Heart left ventricle (tissue), 16 donors: Measurements from ENCODE around the gene TCEANC. TPM values are rescaled to one million over a fixed set of nuclear protein-coding genes. Genes with fewer than 3 reads are reported as not detected.
A peak's percentile ranks its signal among the peaks of the same experiment; 100 is the strongest.

Experiments used
- ATAC-seq, 4 donors: fragments of 200-7000 bp; cut with Tn5 transposase; one replicate each; pipeline ENCODE4 v1.9.1; 2020 to 2022; ENCODE audit warnings: moderate library complexity in 4 of 4, mild to moderate bottlenecking in 3 of 4, moderate number of reproducible peaks in 1 of 4
- DNase-seq, 5 donors: peaks; one replicate each; pipeline ENCODE4 v3.0.0-alpha.2; 2020
- H3K27ac ChIP-seq, 12 donors: fragments of 200-600 bp; sonication (generic) in 4 of 12; one replicate each; pipeline versions ENCODE4 v1.5.0 to v1.8.0; 2016 to 2022; ENCODE audit warnings: mild to moderate bottlenecking in 2 of 12
- H3K27me3 ChIP-seq, 9 donors: fragments of 200-600 bp; sonication (generic) in 2 of 9; one replicate each; pipeline versions ENCODE4 v1.5.1 to v1.8.0; 2016 to 2022; ENCODE audit warnings: mild to moderate bottlenecking in 3 of 9
- H3K36me3 ChIP-seq, 9 donors: fragments of 200-600 bp; sonication (generic) in 2 of 9; one replicate each; pipeline versions ENCODE4 v1.5.0 to v1.8.0; 2018 to 2022; ENCODE audit warnings: mild to moderate bottlenecking in 2 of 9
- H3K4me1 ChIP-seq, 12 donors: fragments of 200-600 bp; sonication (generic) in 4 of 12; one replicate each; pipeline versions ENCODE4 v1.5.0 to v1.8.0; 2016 to 2022; ENCODE audit warnings: mild to moderate bottlenecking in 3 of 12
- H3K4me3 ChIP-seq, 12 donors: fragments of 200-600 bp; sonication (generic) in 4 of 12; one replicate each; pipeline versions ENCODE4 v1.5.0 to v1.8.0; 2017 to 2022; ENCODE audit warnings: mild to moderate bottlenecking in 9 of 12, moderate library complexity in 4 of 12
- H3K9me3 ChIP-seq, 12 donors: fragments of 200-600 bp; sonication (generic) in 4 of 12; one replicate each; pipeline versions ENCODE4 v1.5.0 to v1.8.0; 2016 to 2022; ENCODE audit warnings: mild to moderate bottlenecking in 1 of 12
- POLR2A ChIP-seq, 2 donors: fragments of 450-650 bp; IDR thresholded peaks; one replicate each; pipeline ENCODE4 v1.6.1; 2017; ENCODE audit warnings: antibody characterized with exemption in 2 of 2, mild to moderate bottlenecking in 2 of 2, moderate library complexity in 2 of 2
- WGBS, 4 donors: extraction: QIAGEN DNeasy Blood & Tissue Kit in 2 of 4; methylation state at CpG; one replicate each; pipeline versions ENCODE4 v1.1.5 to v1.1.7; 2013 to 2018; 5-methylcytosine and 5-hydroxymethylcytosine counted together
- intact Hi-C, 10 donors: fragments of 100-400 bp; cut with DNase I; formaldehyde crosslinking; loops; one replicate each; pipeline versions ENCODE4 v1.11.1 to v1.14.2; 2022
- polyA plus RNA-seq, 2 donors: library from polyadenylated mRNA; stranded (reverse); fragments of 200-250 nt; gene quantifications; one replicate each; pipeline ENCODE4 v1.2.3, GENCODE V29; 2013
- total RNA-seq, 9 donors: library from RNA; depleted of rRNA in 2 of 9; stranded (reverse); fragments of >200 nt in 2 of 9; fragmentation: NEBNext Ultra II Directional in 3 of 9; extraction: Animal tissue kit (Norgen Biotek cat#: 25700) in 3 of 9; gene quantifications; one replicate each; pipeline versions ENCODE4 v1.1.0 to v1.2.4, GENCODE V29; 2016 to 2023
- TF ChIP-seq, protein P1 (sequence below), 12 donors: fragments of 200-600 bp; sonication (generic) in 4 of 12; IDR thresholded peaks; one replicate each; pipeline versions ENCODE4 v1.5.0 to v1.8.0; 2018 to 2022; ENCODE audit warnings: antibody characterized with exemption in 12 of 12, mild to moderate bottlenecking in 5 of 12
- donor health status: ischemic (EF 13 %, LVEDD 7.1; RV severe dilation, severe dysfunction).
- donor health status: healthy with polysubstance abuse.
- donor health status: DM: no; HTN: yes; CAD: no.
- donor health status: DM: no; HTN: no; CAD: no.
- donor health status: ischemic (EF 25% LVEDD 6.9; RV normal size, moderate dysfunction).
- donor health status: ischemic (EF 25% LVEDD 5.7; RV mildly dilated, moderate dysfunction).
- donor health status: healthy.
- donor health status: DM: yes; HTN: yes; CAD: no.
- donor health status: ischemic (EF 35%, LVEDD 5.7; RV mildly dilated, moderate dysfunction).
- donor health status: nonischemic (EF 11% LVEDD 7.7; RV severe dilation, severe dysfunction).
- donor health status: DM: yes; HTN: yes; CAD: no.
- donor health status: PGD.
- donor health status: ischemic (EF 29% LVEDD 5.4; RV normal size, mild dysfunction).
- donor health status: nonischemic (EF 23%, LVEDD 6.1; RV moderate dilation, normal function).

TCEANC gene
- total and polyA plus RNA-seq, 11 donors: 1.0 to 6.8 (median 3.9) TPM

DNA sequence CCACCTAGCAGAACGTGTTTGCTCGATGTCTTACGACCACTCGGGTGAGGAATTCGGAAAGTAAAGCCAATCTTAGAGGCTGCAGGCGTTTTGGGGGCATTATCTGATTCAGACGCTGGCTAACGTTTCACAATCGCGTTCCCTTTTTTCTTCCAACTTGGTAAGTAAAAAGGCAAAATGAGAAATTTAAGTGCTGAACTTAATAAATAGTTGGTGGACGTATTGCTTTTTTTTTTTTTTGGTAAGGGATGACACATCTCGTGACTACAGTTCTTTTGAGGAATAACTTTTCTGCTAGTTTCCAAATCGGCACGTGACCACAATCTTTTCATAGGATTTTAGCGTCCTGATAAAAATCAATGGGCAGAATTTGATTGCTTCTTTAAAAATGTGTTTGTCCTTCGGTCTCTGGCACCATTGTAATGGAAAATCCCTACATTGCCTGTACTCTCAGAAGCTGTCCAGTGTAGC, 36.8 kb downstream of the TCEANC start:
- Histone ChIP-seq H3K9me3 (no peaks in the 10 kb centered on the region), H3K27me3 (peaks cover 0 to 54% (median 0%) of the 10 kb centered on the region in 9 donors), H3K4me3 (peak overlapping the region; percentile 39 to 87 (median 72)), H3K27ac (peak overlapping the region; percentile 87 to 96 (median 92)), H3K36me3 (no peaks in the 10 kb centered on the region), H3K4me1 (peaks cover 0 to 45% (median 24%) of the 10 kb centered on the region in 12 donors)
- intact Hi-C loops: loop anchor here in 3 of 10 donors (2.0 to 5.0 kb wide), 2 partner anchors 43 to 45 kb away; partner anchors contain the start of genes OFD1 (in 3 of the 3) and TRAPPC2 (in 3 of the 3)
- DNase-seq (no peak), ATAC-seq (no peak)
- TF ChIP-seq, protein P1, sequence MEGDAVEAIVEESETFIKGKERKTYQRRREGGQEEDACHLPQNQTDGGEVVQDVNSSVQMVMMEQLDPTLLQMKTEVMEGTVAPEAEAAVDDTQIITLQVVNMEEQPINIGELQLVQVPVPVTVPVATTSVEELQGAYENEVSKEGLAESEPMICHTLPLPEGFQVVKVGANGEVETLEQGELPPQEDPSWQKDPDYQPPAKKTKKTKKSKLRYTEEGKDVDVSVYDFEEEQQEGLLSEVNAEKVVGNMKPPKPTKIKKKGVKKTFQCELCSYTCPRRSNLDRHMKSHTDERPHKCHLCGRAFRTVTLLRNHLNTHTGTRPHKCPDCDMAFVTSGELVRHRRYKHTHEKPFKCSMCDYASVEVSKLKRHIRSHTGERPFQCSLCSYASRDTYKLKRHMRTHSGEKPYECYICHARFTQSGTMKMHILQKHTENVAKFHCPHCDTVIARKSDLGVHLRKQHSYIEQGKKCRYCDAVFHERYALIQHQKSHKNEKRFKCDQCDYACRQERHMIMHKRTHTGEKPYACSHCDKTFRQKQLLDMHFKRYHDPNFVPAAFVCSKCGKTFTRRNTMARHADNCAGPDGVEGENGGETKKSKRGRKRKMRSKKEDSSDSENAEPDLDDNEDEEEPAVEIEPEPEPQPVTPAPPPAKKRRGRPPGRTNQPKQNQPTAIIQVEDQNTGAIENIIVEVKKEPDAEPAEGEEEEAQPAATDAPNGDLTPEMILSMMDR (IDR thresholded peaks at IDR 0.05): no peak
- TF ChIP-seq POLR2A (IDR thresholded peaks at IDR 0.05): no peak
- WGBS, 4 donors: 0 to 13% (median 5%) methylated on average over 16 of the region's 16 CpGs

DNA sequence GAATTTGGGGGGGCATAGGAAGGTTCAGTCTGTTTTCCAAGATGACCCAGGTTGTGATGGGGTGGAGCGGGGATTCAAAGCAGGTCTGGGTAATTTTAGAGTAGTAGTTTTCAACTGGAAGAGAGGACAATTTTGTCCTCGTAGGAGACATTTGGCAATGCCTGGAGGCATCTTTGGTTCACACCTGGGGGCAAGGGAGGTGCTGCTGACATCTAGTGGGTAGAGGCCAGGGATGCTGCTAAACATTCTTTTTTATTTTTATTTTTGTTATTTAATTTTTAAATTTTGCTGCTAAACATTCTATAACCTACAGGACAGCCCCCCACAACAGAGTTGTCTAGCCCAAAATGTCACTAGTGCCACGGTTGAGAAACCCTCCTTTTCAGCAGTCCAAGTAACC, 37.9 kb downstream of the TCEANC start:
- intact Hi-C loops: no loop called here
- H3K27ac ChIP-seq: peak overlapping the region in 2 of 12 donors; percentile 89 to 96
- H3K9me3 ChIP-seq: no peaks in the 10 kb centered on the region
- peaks cover 0 to 58% (median 0%) of the 10 kb centered on the region in 9 donors for H3K27me3 ChIP-seq
- whole genome bisulfite sequencing, 4 donors: 54 to 66% (median 62%) methylated on average over 3 of the region's 3 CpGs
- peaks cover 0 to 56% (median 29%) of the 10 kb centered on the region in 12 donors for H3K4me1 ChIP-seq
- no peak for DNase-seq
- H3K36me3 ChIP-seq: no peaks in the 10 kb centered on the region
- H3K4me3 ChIP-seq: peak overlapping the region in 9 of 12 donors; percentile 68 to 87 (median 75)
- TF ChIP-seq POLR2A (IDR thresholded peaks at IDR 0.05): no peak
- TF ChIP-seq, protein P1 (IDR thresholded peaks at IDR 0.05): no peak
- no peak for ATAC-seq

DNA sequence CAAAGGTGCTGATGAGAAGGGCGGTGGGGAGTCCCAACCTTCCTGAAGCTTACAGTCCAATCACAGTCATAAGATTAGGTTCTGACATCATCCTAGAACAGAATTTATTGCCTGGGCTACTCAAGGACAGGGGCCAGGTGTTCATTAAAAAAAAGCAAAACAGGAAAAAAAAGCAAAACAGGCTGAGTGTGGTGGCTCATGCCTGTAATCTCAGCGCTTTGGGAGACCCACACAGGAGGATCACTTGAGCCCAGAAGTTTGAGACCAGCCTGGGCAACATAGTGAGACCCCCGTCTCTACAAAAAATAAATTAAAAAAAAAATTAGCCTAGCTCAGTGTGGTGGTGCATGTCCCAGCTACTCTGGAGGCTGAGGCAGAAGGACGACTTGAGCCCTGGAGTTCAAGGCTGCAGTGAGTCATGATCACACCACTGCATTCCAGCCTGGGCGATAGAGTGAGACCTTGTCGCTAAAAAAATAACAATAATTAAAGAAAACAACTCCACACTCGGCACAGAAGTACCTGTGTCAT, 39.0 kb downstream of the TCEANC start:
- ATAC-seq: no peak

DNA sequence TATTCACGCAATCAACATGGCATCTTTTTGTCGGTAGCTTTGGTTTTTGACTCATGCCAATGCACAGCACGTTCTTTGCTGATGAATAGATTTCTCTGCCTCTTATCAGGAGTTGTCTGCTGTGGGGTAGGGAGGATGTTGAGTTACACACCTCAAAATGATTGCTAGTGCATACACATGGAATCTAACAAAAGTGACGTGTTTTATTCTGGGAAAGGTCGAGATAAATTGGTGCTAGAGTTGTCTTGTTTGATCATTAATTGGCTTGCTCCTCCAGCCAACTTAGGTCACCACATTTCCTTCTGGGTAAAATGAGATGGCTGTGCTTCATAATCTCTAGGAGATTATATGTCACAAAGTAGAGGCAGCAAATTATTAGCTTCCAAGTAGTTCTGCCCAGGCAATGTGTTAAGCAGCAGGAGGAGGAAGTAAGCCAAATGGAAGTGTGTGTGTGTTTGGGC, 39.9 kb downstream of the TCEANC start:
- WGBS, 4 donors: 49 to 61% (median 57%) methylated on average over 5 of the region's 5 CpGs
- H3K9me3 ChIP-seq: no peaks in the 10 kb centered on the region
- intact Hi-C loops: loop anchor here in 1 of 10 donors (1.0 kb wide), 1 partner anchor 12 kb away; no protein-coding TSS in a partner anchor
- H3K27ac ChIP-seq: no peak overlapping the region
- ATAC-seq (no peak), DNase-seq (no peak)
- TF ChIP-seq, protein P1 (IDR thresholded peaks at IDR 0.05): no peak
- TF ChIP-seq POLR2A (IDR thresholded peaks at IDR 0.05): no peak
- no peaks in the 10 kb centered on the region for H3K36me3 ChIP-seq
- peaks cover 0 to 54% (median 0%) of the 10 kb centered on the region in 9 donors for H3K27me3 ChIP-seq
- H3K4me1 ChIP-seq: peaks cover 0 to 60% (median 31%) of the 10 kb centered on the region in 12 donors
- no peak overlapping the region for H3K4me3 ChIP-seq

More for the DNA sequence above, 39.0 kb downstream of the TCEANC start:
- DNase-seq: no peak
- 67 to 78% (median 74%) methylated on average over 7 of the region's 7 CpGs for WGBS, 4 donors
- Histone ChIP-seq H3K9me3 (no peaks in the 10 kb centered on the region), H3K27ac (no peak overlapping the region), H3K27me3 (peaks cover 0 to 60% (median 0%) of the 10 kb centered on the region in 9 donors), H3K4me3 (no peak overlapping the region), H3K36me3 (no peaks in the 10 kb centered on the region), H3K4me1 (peaks cover 0 to 57% (median 31%) of the 10 kb centered on the region in 12 donors)
- TF ChIP-seq, protein P1 (IDR thresholded peaks at IDR 0.05): no peak
- TF ChIP-seq POLR2A (IDR thresholded peaks at IDR 0.05): no peak
- intact Hi-C loops: no loop called here
